Measurements from ENCODE around the gene ARSI.
A peak's percentile ranks its signal among the peaks of the same experiment; 100 is the strongest.

ARSI gene

DNA sequence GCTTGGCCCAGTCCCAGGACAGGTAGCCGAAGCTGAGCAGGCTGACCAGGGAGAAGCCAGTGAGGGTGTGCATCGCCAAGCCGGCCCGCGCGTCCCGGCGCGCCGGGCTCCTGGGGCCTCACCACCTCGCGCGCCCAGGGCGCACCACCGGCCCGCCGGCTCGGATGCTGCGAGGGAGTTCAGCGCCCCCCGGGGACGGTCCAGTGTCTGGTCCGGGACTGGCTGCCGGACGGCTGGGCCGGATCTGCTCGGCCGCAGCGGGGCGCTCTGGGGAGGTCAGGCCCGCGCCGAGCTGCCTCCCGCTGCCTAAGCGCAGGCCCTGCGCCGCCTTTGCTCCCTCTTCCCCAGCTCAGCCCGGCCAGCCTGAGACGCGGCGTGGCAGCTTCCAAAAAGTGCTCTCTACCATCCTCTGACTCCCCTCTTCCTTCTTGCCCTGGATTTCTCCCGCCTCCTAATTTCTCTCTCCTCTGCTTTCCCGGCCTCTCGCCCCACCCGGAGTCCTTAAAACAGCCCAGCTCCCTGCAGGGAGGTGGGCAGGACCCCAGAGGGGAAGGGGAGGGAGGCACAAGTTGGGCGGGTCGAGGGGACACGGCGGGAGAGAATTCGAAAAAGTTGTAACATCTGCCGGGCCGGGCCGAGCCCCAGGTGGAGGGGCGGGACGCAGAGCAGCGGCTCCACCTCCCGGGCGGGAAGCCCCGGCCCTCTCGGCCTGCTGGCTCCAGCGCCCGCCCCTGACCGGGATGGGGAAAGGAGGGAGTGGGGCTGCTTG lies at the start of gene ARSI:
ARSI (minus strand) TSS at position 605 of the 769 bp plus-strand sequence; CDS start at position 73, 532 bp downstream.
- no peak for DNase-seq

DNA sequence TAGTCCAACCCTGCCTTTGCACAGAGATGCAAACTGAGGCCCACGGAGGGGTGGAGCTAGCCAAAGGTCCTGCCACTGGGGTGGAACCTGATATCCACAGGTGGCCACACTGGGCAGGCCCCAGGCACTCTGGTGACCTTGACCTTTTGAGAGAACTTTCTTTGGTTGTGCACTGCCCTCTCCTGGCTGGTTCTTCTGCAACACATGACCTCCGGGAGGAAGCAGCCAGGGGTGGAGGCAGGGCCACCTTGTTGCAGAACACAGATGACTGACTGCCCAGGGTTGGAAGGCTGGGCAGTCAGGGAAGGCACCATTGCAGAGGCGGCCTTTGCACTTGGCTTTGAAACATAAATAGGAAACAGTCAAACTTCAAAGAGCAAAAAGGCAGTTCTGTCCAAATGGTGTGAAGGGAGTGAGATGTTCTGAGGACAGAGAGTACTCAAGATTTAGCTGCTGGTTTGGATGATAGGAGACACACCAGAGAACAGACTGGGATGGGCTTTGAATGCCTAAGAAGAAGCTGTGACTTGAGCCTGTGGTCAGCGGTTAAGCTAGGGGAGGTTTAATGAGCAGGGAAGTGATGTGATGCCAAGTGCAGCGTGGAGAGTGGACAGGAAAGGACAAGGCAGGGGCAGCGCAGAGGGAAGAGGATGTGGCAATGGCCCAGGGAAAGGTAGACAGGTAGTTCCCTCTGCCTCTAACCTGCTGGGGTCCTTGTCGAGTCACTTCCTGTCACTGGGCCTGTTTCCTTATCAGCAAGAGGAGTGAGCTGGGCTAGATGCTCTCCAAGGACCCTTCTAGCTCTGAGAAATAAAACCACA lies 48.0 kb upstream of the ARSI start:
- peak; percentile 19 to 24 for DNase-seq

DNA sequence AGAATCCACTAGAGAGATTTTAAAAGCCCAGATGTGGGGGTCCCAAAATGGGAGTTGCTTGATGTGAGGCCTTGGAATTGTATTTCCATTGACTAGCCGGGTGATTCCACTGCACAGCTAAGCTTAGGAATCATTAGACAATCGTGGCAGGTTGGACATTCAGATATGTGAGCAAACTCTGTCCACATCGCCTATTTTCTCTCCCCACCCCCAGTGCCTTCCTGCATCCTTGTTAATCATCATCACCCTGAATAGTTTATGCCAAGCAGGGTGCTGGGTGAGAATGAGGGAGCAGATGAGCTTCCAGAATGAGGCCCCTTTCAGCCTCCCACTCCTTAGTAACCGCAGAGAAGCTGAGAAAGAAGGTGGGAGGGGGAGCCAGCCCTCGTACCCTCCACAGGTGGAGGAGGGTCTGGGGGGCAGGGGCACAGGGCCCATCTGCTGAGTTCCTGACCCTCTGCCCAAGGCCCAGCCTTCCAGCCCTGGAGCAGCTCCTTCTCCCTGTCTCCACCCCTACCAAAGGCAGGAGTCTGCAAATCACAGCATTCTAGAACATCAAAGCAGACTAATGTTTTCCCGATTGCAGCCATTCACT lies 47.1 kb upstream of the ARSI start:
- DNase-seq: no peak

DNA sequence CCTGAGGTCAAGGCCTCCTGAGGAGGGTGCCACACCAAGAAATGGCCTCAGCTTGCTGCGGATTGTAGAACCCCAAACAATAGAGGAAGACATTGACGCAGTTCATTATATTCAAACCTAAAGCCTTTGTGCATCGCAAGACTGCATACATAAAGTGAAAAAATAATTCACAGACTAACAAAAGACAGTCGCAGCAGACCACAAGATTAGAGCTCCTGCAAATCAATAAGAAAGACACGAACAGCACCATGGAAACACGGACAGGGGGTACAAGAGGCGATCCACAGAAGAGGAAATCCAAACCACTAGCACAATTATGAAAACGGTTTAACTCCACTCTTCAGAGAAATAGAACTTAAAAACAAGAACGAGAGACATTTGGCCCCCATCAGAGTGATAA lies 44.7 kb upstream of the ARSI start:
- DNase-seq: no peak

DNA sequence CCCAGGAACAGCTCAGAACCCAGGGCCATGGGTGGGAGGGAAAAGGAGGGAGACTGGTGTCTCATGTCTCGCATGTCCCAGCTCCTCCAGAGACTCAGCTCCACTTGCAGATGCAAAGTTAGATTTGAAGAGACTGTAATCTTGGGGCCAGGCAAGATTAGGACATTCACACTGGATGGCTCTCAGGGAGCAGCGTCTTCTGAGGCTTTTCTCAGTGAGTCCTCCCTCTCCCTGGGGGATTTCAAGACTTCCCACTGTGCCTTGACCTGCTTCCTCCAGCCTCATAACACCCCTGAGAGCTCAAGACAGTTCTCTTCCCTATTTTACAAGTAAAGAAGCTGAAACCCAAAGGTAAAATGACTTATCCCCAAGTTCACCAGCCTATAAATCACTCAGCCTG lies 44.3 kb upstream of the ARSI start:
- no peak for DNase-seq

DNA sequence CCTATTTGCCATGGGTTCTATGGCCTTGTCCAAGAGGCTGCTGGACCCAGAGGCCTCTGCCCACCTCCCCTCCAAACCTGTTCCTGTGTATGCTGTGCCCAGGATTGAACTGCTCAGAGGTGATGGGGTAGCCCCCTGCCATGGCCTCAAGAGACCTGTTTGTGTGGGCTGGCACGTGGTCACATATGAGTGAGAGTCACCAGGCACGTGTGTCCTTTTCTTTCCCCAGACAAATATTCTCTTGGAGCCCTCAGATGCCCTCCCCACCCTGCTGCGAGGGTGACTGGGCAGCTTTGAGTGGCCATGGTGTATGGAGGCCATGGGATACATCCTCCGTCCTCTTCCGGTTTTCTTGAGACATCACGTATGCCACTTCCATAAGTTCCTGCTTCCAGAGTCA lies 43.9 kb upstream of the ARSI start:
- no peak for DNase-seq

DNA sequence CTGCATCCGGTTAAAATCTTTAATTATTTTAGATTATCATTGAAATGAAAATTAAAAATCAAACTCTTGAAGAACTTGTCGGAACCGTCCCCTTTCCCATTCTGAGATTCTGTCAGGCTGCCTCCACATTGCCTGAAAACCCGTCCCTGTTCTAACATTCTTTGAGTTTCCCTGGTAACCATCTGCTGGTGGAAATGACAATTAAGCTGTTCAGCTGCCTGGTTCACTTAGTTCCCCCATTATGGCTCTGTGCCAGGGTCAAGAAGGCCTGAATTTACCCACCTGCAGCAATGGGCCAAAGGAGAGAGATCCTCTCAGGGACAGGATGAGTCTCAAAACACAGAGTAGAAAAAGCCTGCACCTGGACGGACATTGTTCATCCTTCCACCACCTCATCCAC lies 43.0 kb upstream of the ARSI start:
- no peak for DNase-seq

DNA sequence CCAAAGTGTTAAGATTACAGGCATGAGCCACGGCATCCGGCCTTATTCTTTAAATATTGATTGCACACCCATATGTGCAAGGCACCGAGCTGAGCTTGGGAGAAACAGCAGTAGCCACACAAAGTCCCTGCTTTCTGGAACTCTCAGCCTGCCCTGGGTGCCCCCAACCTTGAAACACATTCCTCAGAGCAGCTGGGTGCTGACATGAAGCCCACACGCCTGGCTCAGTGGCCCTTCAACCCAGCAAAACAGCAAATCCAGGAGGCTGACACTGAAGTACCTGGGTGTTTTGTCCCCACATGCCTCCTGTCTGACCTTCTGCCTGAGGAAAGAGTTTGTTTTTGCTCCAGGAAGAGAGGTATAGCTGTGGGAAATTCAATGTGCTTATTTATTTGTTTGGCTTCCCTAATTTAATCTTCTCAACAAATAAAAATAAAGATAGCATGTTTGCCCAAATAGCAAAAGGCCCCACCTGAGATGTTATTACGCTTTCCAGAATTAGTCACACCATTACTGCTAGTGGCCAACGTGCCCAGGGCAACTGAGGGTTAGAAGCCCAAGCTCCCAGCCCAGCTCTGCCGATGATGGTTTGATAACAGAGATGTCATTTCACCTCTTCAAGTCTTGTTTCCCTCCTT lies 41.4 kb upstream of the ARSI start:
- no peak for DNase-seq

DNA sequence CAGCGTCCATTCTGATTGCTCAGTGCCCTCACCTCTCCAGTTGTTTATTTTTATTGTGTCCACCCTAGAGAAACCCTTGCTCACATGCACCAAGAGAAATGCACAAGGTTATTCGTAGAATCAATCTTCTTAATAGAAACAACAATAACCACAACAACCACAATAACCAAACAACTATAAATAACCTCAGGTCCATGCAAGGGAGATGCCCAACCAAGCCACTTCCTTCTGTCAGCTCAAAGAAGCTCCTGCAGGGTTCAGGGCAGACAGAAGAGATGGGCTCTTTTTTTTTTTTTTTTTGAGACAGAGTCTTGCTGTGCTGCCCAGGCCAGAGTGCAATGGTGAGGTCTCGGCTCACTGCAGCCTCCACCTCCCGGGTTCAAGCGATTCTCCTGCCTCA lies 39.9 kb upstream of the ARSI start:
- no peak for DNase-seq

DNA sequence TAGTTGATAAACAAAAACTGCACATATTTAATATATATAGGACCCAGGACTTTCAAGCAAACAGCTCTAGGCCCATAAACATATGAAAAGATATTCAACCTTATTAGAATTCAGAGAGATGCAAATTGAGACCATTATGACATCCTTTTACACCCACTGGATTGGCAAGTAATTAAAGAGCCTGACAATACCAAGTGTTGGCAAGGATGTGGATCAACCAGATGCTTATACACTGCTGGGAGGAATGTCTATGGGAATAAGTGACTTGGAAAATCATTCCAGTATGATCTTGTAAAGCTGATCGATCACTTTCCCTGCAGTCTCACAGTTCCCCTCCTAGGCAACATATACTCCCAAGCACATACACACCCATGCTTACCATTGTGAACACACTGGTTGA lies 39.3 kb upstream of the ARSI start:
- no peak for DNase-seq

DNA sequence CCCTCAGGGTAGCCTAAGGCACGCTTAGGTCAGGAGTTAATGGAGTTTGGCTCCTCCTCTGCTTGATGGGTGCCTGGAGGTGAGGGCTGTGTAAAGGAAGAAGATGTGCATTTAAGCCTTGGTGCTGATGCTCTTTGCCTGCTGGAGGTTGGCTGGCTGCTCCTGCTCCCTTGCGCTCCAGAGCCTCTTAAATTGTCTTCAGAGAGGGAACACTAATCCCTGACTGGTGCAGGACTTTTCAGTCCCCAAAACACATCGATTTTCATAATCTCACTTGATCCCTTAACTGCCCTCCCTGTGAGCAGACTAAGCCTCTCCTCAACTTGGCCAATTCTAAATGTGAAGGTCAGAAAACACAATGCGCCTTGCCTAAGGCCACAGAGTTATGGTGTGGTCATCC lies 38.6 kb upstream of the ARSI start:
- no peak for DNase-seq

DNA sequence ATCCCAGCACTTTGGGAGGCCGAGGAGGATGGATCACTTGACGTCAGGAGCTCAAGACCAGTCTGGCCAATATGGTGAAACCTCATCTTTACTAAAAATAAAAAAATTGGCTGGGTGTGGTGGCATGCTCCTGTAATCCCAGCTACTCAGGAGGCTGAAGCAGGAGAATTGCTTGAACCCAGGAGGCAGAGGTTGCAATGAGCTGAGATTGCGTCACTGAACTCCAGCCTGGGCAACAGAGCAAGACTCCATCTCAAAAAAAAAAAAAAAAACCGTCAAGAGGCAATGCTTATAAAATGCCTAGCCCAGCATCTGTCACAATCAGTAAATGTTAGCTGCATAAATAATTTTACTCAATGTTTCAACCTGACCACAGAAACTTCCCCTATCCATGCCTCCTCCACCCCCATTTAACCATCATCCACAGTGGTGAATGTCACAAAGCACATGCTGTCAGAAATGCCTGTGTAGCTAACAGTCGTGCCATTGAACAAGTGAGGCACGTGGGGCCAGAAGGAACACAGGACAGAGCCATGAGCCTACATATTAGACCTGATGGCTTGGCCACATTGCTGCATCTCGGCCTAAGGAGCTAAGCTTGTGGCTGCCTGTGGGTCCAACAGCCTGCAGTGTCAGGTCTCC lies 38.0 kb upstream of the ARSI start:
- DNase-seq: no peak

DNA sequence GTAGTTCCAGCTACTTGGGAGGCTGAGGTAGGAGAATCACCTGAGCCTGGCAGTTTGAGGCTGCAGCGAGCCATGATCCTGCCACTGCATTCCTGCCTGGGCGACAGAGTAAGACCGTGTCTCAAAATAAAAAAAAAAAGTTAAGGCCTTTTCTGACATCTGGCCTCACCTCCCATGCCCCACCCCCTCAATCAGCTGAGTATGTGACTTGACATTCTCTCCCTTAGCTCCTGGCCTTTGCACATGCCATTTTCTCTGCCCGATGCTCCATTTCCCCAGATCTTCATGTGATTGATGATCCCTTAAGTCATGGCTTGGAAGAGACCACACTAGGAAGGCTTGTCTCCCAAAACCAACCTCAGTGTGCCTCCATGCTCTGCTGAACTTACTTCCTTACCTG lies 37.1 kb upstream of the ARSI start:
- DNase-seq: no peak

DNA sequence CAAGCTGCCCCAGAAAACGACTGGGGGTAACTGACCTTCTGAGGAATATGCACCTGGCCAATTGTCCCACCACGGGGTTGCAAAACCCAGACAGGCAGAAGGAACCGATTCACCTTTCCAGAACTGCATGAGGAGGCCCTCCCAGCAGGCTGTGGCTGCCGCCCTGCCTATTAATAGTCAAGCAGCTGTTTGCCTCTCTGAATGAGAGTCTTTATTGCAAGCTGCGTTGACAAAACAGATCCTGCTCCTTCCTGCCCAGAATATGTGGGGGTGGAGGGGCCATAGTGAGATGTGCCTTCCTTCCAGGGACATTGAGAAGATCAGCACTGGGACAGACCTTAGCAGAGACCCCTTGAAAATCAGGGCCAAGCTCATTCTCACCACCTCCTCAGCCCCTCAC lies 36.5 kb upstream of the ARSI start:
- no peak for DNase-seq

DNA sequence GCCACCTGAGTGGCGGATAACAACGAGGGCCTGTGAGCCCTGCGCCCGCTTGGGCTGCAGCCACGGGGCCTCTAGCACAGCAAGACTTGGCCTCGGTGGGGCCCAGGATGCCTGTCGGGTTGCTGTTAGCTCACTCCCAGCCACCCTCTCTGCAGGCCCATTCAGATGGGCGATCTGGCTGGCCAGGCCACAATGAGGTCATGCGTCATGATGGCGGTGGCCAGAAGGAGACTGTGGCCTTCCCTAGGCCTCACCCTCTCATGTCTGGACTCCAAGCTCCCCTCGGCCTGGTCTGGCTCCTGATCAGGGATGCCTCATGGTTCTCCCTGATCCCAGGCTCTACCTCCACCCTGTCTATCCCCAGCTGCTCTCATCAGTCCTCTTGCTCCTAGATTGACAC lies 35.8 kb upstream of the ARSI start:
- no peak for DNase-seq

DNA sequence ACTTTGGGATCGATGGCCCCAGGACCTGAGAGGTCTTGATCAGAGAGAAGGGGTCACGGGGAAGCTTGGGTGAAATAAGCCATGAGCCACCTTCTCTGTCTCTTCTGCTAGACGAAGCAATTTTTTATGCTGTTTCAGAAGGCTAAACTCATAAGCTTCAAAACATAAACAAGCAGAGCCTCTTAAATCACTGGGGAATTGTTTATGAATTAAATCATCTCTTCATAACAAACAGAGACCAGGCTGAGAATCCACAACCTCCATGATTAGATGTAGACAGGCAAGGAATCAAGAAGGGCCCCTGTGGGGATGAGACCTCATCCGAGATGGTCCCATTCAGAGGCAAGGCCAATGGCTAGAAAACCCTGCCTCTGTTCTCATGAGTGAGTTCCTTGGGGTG lies 33.1 kb upstream of the ARSI start:
- no peak for DNase-seq

DNA sequence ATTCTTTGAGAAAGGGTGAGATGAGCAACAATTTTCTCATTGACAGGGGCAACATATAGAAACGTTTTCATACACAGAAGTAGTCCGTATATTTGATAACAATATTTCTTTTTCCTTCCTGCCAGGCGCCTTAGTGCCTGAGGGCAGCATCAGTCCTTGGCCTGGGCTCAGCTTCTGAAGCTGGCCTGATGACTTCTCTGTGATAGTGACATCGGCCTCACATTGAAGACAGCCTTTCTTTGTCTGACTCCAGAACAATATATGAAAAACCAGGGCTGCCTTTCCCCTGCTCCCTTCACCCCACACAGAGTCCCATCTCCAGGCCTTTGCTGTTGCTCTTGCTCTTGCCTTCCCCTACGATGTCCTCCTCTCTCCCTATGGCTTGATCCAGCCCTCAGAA lies 30.7 kb upstream of the ARSI start:
- DNase-seq: no peak

DNA sequence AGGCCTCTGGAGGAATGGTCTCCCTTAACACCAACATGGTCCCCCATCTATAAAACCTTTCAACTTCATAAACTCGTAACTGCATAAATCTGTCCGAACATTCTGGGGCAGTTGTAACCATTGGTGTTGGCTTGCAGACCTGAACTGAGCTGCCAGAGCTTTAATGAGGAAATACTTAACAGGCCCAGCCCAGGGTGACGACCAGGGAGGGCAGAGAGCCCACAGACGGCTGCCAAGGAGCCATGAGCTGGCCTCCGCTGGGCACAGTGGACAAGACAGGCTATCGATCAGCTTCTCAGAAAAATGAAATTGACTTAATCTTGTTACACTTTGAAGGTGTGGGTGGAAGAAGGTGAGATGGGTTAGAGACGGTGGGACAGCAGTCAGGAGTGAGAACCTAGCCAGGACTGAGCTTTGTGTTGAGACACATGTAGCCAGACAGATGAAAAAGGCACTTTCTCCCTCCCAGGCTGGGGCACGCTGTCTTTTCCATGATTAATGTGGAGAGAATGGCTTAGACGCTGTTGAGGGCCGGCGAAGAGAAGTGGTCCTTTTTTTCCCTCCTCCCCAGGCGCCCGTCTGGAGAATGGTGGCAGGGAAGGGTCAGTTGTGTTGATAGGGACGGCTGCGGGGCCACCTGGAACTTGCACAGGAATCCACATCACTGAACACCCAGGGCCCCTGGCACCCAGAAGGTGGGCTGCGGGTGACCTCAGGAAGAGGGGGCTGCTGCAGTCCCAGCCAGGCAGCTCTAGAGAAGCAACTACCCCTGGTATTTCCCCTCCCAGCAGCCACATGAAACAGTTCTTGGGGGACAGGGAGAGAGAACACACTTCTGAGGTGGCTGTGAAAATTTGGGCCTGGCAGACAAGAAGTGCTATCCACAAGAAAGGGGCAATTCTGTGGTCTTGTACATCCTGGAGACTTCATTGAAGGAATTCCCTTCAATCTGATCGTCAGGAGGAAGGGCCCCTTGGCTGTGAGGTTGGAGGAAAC lies 27.5 kb upstream of the ARSI start:
- DNase-seq: no peak

DNA sequence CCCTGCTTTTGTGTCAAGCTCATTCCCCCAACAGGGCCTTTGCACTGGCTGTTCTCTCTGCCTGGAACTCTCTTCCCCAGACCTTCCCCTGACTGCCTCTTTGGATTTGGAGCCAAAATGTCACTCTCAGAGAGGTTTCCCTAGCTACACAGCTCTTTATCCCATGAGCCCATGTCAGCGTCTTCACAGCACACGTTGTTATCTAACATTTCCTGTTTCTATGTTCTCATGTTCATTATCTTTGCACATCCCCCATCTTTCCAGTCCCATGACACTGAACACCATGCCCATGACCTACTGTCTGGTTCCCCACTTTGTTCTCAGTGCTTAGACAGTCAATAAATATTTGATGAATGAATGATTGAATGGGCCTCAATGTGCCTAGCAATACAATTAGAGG lies 26.3 kb upstream of the ARSI start:
- DNase-seq: no peak

DNA sequence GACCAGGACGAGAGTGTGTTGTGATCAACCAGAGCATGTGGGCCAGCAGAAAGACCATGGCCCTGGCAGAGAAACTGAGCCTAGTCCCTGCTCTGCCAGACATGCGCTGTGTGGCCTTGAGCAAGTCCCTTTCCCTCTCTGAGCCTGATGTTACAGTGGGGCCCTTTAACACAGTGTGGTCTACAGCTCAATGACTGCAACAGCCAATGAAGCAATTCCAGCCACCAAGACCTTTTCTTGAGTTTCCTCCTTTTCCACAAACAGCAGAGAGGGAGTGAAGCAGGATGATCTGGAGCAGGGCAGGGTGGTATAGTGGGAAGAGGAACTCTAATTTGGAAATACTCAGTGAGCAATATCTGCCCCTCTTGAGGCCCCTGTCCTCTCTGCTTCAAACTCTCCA lies 25.8 kb upstream of the ARSI start:
- DNase-seq: no peak

DNA sequence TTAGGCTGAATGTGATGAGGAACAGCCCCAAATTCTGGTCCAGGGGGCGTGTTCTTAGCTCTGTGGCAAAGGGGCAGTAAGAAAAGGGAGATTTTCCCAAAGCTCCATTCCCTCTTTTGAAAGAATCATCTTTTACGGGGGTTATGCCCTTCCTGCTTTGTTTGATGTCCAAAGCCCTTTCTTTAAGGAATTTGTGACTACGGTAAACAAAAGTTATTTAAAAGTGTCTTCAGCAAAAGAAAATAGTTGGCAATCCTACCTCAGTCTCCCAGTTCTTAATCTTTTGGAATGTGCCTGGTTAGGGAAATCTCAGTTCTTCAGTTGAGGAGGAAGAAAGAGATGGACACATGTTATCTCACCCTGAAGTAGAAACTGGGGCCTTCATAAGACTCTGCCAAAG lies 24.4 kb upstream of the ARSI start:
- DNase-seq: no peak

DNA sequence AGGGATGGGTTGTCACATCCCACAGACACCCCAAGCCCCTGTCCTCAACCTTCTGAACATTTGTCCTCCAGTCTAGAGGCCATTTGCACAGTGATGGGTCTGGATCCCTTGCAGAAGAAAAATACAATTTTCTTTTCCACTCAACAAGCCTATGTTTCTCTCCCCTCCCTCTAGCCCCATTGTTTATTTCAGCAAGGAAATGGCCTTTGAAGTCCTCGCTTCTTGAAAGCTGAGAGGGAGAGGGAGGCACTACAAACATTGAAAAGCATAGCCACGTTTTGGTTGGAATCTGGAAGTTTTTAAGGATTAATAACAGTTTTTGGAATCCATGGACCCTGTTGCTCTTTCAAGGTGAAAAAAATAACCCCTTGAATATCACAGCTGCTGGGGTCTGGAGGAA lies 24.0 kb upstream of the ARSI start:
- DNase-seq: no peak
